ENCODE results near the gene HOMER3.

HOMER3 gene

DNA sequence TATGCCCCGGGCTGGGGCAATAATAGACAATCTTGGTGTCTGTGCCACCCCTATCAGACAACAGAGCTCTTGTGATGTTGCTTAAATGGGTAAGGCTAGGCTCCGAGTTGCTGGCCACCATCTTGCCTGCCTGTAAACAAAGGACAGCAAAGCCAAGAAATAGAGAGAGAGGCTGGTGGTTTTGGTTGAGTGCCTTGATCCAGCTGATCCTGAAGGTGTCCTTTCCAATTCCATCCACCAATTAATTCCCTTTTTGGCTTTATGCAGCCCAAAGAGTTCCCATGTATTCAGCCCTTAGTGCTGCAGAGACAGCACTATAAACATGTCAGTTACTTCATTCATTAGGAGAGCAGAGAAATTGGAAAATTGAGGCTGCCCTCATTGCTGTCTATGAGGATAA, 41.7 kb upstream of the HOMER3 start:
- DNase-seq (ENCODE audit: low read depth in 1 of 2, low spot score in 1 of 2): no peak
- H3K27ac ChIP-seq (replicated peaks): no peak overlapping the region
- TF ChIP-seq, protein P1, sequence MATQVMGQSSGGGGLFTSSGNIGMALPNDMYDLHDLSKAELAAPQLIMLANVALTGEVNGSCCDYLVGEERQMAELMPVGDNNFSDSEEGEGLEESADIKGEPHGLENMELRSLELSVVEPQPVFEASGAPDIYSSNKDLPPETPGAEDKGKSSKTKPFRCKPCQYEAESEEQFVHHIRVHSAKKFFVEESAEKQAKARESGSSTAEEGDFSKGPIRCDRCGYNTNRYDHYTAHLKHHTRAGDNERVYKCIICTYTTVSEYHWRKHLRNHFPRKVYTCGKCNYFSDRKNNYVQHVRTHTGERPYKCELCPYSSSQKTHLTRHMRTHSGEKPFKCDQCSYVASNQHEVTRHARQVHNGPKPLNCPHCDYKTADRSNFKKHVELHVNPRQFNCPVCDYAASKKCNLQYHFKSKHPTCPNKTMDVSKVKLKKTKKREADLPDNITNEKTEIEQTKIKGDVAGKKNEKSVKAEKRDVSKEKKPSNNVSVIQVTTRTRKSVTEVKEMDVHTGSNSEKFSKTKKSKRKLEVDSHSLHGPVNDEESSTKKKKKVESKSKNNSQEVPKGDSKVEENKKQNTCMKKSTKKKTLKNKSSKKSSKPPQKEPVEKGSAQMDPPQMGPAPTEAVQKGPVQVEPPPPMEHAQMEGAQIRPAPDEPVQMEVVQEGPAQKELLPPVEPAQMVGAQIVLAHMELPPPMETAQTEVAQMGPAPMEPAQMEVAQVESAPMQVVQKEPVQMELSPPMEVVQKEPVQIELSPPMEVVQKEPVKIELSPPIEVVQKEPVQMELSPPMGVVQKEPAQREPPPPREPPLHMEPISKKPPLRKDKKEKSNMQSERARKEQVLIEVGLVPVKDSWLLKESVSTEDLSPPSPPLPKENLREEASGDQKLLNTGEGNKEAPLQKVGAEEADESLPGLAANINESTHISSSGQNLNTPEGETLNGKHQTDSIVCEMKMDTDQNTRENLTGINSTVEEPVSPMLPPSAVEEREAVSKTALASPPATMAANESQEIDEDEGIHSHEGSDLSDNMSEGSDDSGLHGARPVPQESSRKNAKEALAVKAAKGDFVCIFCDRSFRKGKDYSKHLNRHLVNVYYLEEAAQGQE (IDR thresholded peaks at IDR 0.05; ENCODE audit: insufficient replicate concordance, low read depth): no peak
- no peak for TF ChIP-seq SPI1 (IDR thresholded peaks at IDR 0.05; ENCODE audit: borderline replicate concordance, low read depth)
- no peaks in the 10 kb centered on the region for H3K27me3 ChIP-seq (ENCODE audit: insufficient read depth, poor library complexity, severe bottlenecking)
- no peak overlapping the region for H3K4me3 ChIP-seq (replicated peaks; ENCODE audit: insufficient read depth, low read length)

DNA sequence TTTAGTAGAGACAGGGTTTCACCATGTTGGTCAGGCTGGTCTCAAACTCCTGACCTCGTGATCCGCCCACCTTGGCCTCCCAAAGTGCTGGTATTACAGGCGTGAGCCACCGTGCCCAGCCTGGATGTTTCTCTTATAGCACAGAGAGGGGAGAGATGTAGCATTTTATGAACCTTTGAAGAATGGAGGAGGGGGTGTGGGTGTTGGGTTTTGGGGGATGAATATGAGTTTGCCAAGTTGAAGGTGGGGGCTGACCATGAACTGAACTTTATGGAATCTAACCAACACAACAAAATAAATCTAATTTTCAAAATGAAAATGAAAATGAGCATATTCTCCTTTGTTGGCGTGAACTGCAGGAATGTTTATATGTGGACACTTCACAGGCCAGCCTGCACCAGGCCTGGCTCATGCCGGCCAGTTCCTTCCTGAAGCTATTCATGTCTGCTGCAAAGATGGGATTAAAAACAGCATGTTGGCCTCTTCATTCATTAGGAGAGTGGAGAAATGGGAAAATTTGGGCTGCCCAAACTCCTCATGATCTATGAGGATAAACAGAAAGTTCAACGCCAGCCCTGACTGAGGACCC, 39.5 kb upstream of the HOMER3 start:
- DNase-seq (ENCODE audit: low read depth in 1 of 2, low spot score in 1 of 2): no peak
- H3K4me3 ChIP-seq (replicated peaks; ENCODE audit: insufficient read depth, low read length): no peak overlapping the region
- H3K27me3 ChIP-seq (ENCODE audit: insufficient read depth, poor library complexity, severe bottlenecking): no peaks in the 10 kb centered on the region
- no peak for TF ChIP-seq SPI1 (IDR thresholded peaks at IDR 0.05; ENCODE audit: borderline replicate concordance, low read depth)
- TF ChIP-seq, protein P1 (IDR thresholded peaks at IDR 0.05; ENCODE audit: insufficient replicate concordance, low read depth): no peak
- TF ChIP-seq GABPA (IDR thresholded peaks at IDR 0.05; ENCODE audit: low read depth): no peak
- TF ChIP-seq, protein P2, sequence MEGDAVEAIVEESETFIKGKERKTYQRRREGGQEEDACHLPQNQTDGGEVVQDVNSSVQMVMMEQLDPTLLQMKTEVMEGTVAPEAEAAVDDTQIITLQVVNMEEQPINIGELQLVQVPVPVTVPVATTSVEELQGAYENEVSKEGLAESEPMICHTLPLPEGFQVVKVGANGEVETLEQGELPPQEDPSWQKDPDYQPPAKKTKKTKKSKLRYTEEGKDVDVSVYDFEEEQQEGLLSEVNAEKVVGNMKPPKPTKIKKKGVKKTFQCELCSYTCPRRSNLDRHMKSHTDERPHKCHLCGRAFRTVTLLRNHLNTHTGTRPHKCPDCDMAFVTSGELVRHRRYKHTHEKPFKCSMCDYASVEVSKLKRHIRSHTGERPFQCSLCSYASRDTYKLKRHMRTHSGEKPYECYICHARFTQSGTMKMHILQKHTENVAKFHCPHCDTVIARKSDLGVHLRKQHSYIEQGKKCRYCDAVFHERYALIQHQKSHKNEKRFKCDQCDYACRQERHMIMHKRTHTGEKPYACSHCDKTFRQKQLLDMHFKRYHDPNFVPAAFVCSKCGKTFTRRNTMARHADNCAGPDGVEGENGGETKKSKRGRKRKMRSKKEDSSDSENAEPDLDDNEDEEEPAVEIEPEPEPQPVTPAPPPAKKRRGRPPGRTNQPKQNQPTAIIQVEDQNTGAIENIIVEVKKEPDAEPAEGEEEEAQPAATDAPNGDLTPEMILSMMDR (IDR thresholded peaks at IDR 0.05; ENCODE audit: insufficient read depth, low read length): no peak
- TF ChIP-seq POLR2AphosphoS5 (IDR thresholded peaks at IDR 0.05; ENCODE audit: low read depth): no peak
- no peak overlapping the region for H3K27ac ChIP-seq (replicated peaks)

DNA sequence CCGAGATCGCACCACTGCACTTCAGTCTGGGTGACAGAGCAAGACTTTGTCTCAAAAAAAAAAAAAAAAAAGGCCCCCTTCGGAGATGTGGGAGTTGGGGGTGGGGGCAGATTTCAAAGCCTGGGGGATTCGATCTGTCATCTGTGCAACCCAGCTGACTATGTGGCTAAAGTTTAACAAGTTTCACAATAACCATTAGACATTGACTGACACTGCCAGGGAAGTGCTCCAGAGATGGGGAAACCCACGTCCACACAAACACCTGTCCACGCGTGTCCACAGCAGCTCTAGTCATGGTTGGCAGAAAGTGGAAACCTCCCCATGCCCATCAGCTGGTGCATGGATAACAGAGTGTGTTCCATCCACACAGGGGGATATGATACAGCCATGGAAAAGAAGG, 37.6 kb upstream of the HOMER3 start:
- Histone ChIP-seq H3K27ac (replicated peaks) (no peak overlapping the region), H3K4me3 (replicated peaks; ENCODE audit: insufficient read depth, low read length) (no peak overlapping the region), H3K27me3 (ENCODE audit: insufficient read depth, poor library complexity, severe bottlenecking) (no peaks in the 10 kb centered on the region)
- DNase-seq (ENCODE audit: low read depth in 1 of 2, low spot score in 1 of 2): peak in 1 of 2 experiments; percentile 28
- TF ChIP-seq, protein P2 (IDR thresholded peaks at IDR 0.05; ENCODE audit: insufficient read depth, low read length): no peak
- TF ChIP-seq POLR2AphosphoS5 (IDR thresholded peaks at IDR 0.05; ENCODE audit: low read depth) (no peak), SPI1 (IDR thresholded peaks at IDR 0.05; ENCODE audit: borderline replicate concordance, low read depth) (no peak), GABPA (IDR thresholded peaks at IDR 0.05; ENCODE audit: low read depth) (no peak)
- TF ChIP-seq, protein P1 (IDR thresholded peaks at IDR 0.05; ENCODE audit: insufficient replicate concordance, low read depth): no peak
